ENCODE results near the gene PLSCR5.

DNA sequence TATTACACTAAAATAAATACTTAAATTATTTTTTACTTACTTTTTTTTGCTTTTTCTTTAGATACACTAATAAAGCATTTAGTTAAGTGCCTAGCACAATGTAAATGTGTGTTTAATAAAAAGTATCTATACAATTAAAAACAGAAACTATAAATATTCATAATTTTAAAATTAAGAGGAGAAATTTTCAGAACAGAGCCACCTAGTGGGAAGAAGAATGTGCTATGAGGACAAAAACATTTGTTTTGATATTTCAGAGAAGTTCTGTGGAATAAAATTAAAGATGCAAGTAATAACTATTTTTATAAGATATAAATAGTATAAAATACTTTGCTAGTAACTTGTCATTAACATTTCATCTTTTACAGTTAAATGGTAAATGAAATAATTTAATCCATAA, 33.6 kb upstream of the PLSCR5 start:
- TF ChIP-seq POLR2AphosphoS5 (IDR thresholded peaks at IDR 0.05; ENCODE audit: borderline replicate concordance, low read depth, low read length) = no peak
- TF ChIP-seq EZH2 (IDR thresholded peaks at IDR 0.05) = no peak

All from SK-N-MC (cell line).